GM15510 (cell line): Measurements from ENCODE around the gene CD101.

Experiments
- POLR2A ChIP-seq: IDR thresholded peaks from 3 replicates; pipeline ENCODE4 v1.6.1; 2011; ENCODE audit warnings: borderline replicate concordance; ENCODE audit not compliant: insufficient read length; ENCODE audit errors: extremely low read depth

The CD101 gene

GRCh38 chr1:117077267-117077666, 75.7 kb downstream of the CD101 start:
- no peak for TF ChIP-seq POLR2A

DNA sequence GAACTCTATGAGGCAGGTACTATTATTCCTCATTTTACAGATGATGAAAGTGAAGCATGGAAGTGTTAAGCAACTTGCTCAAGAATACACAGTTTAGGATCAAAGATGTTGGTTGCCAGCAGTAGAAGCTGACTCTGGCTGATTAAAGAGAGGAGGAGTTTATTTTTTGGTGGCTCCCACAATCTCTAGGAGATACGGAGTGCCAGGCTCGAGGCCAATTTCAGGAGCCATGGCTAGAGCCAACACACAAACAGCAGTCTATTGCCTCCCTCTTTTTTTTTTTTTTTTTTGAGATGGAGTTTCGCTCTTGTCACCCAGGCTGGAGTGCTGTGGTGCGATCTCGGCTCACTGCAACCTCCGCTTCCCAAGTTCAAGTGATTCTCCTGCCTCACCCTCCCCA, 78.2 kb downstream of the CD101 start:
- no peak for TF ChIP-seq POLR2A

DNA sequence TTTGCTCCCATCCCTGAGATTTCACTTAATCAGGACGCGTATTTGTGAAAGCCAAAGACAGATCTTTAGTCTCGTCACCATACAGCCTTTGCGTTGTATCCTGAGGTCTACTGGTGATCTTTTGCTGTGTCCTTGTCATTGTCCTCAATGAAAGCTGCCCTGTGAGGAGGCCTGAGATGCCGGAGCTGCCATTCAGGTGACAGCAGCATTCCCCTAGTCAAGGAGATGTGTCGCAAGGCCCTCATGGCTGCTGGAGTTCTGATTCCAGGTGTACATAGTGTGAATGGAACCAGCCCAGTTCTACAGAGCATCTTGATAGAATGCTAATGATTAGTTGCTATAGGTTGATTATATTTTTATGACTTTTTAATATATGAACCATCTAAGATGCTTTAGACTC, 82.7 kb downstream of the CD101 start:
- TF ChIP-seq POLR2A, result no peak
